GM10248 (cell line): Measurements from ENCODE around the gene ST6GALNAC1.

Experiments
- CTCF ChIA-PET: fragments of 300-600 bp; sonication (Branson Sonifier 250); formaldehyde crosslinking; extraction: SDS; loops from one replicate; lab custom pipeline; 2021; ENCODE audit warnings: antibody characterized with exemption; lab: Yijun Ruan, JAX
- POLR2A ChIA-PET: fragments of 350-650 bp; sonication (Branson Sonifier 250); formaldehyde crosslinking; extraction: SDS; loops from one replicate; lab custom pipeline; 2020; ENCODE audit warnings: antibody characterized with exemption; lab: Yijun Ruan, JAX
- DNase-seq: peaks from one replicate; pipeline ENCODE4 v3.0.0; 2012; ENCODE audit errors: extremely low spot score
- CTCF ChIP-seq: IDR thresholded peaks from 2 replicates; pipeline ENCODE4 v1.5.1; 2012; ENCODE audit warnings: mild to moderate bottlenecking, low read depth; ENCODE audit errors: extremely low read depth, missing control alignments, control extremely low read depth

ST6GALNAC1 gene

GRCh38 chr17:76646712-76647111 is 3.2 kb upstream of the ST6GALNAC1 start:
- CTCF ChIA-PET: no interaction called here
- DNase-seq: no peak

GRCh38 chr17:76645481-76645880 is 1.9 kb upstream of the ST6GALNAC1 start:
- no peak for TF ChIP-seq CTCF
- ChIA-PET POLR2A (no interaction called here), CTCF (no interaction called here)
- DNase-seq: no peak

More at GRCh38 chr17:76646712-76647111, 3.2 kb upstream of the ST6GALNAC1 start:
- TF ChIP-seq CTCF: no peak
- POLR2A ChIA-PET: no interaction called here

- TF ChIP-seq CTCF: no peak
- CTCF ChIA-PET: no interaction called here
- DNase-seq: no peak
- POLR2A ChIA-PET: no interaction called here
Observed at GRCh38 chr17:76644995-76645394, 1.4 kb upstream of the ST6GALNAC1 start.

GRCh38 chr17:76642994-76643393 is 563 bp downstream of the ST6GALNAC1 start:
- ChIA-PET POLR2A (no interaction called here), CTCF (no interaction called here)
- no peak for TF ChIP-seq CTCF

GRCh38 chr17:76642032-76642561 is 1.5 kb downstream of the ST6GALNAC1 start:
- POLR2A ChIA-PET: no interaction called here
- CTCF ChIA-PET: interaction anchor here (1.6 to 3.2 kb wide), 2 partner anchors 18 to 19 kb away, joined by 3 to 13 read pairs; no protein-coding TSS in a partner anchor
- no peak for TF ChIP-seq CTCF
- no peak for DNase-seq

More at GRCh38 chr17:76642994-76643393, 563 bp downstream of the ST6GALNAC1 start:
- DNase-seq: no peak

GRCh38 chr17:76641501-76641900 is 2.1 kb downstream of the ST6GALNAC1 start:
- POLR2A ChIA-PET: no interaction called here
- CTCF ChIA-PET: interaction anchor here (1.6 to 3.2 kb wide), 2 partner anchors 17 to 19 kb away, joined by 3 to 13 read pairs; no protein-coding TSS in a partner anchor
- no peak for TF ChIP-seq CTCF
- no peak for DNase-seq
